Stimulated activated CD4-positive, alpha-beta T cell treated with anti-CD3 and anti-CD28 coated beads, Interleukin-4, amount 100 ng/mL, for 48 hours (primary cell): ENCODE results near the gene GPR183.

Experiments used
- DNase-seq, 2 donors: peaks; one replicate each; pipeline ENCODE4 v3.0.0-alpha.2; 2020; ENCODE audit warnings: low read depth in 2 of 2

GPR183 gene

GRCh38 chr13:99294958-99295357 lies 12.2 kb downstream of the GPR183 start:
- DNase-seq, result no peak

GRCh38 chr13:99294198-99294597 lies 13.0 kb downstream of the GPR183 start:
- no peak for DNase-seq

GRCh38 chr13:99293178-99293577 lies 14.0 kb downstream of the GPR183 start:
- no peak for DNase-seq

- no peak for DNase-seq
Observed at GRCh38 chr13:99290894-99291293, 16.3 kb downstream of the GPR183 start.

GRCh38 chr13:99289674-99290337 lies 17.4 kb downstream of the GPR183 start:
- DNase-seq, result peak in 1 of 2 donors; percentile 44

- no peak for DNase-seq
Observed at GRCh38 chr13:99289271-99289670, 17.9 kb downstream of the GPR183 start.

GRCh38 chr13:99288089-99288488 lies 19.1 kb downstream of the GPR183 start:
- peak in 1 of 2 donors; percentile 62 for DNase-seq

- DNase-seq, result no peak
Observed at GRCh38 chr13:99287551-99287950, 19.6 kb downstream of the GPR183 start.

- no peak for DNase-seq
Observed at GRCh38 chr13:99285432-99286182, 21.6 kb downstream of the GPR183 start.

GRCh38 chr13:99282264-99283231 lies 24.7 kb downstream of the GPR183 start:
- no peak for DNase-seq

- DNase-seq, result no peak
Observed at GRCh38 chr13:99281811-99282263, 25.4 kb downstream of the GPR183 start.

GRCh38 chr13:99280166-99280565 lies 27.0 kb downstream of the GPR183 start:
- no peak for DNase-seq

GRCh38 chr13:99279637-99280036 lies 27.6 kb downstream of the GPR183 start:
- no peak for DNase-seq

GRCh38 chr13:99278843-99279242 lies 28.4 kb downstream of the GPR183 start:
- DNase-seq, result no peak

- no peak for DNase-seq
Observed at GRCh38 chr13:99278200-99278599, 29.0 kb downstream of the GPR183 start.

- DNase-seq, result no peak
Observed at GRCh38 chr13:99277629-99278028, 29.6 kb downstream of the GPR183 start.

- DNase-seq, result no peak
Observed at GRCh38 chr13:99276706-99277105, 30.5 kb downstream of the GPR183 start.

GRCh38 chr13:99275093-99275469 lies 32.1 kb downstream of the GPR183 start:
- DNase-seq, result no peak

- no peak for DNase-seq
Observed at GRCh38 chr13:99273128-99273527, 34.1 kb downstream of the GPR183 start.

- DNase-seq, result no peak
Observed at GRCh38 chr13:99272481-99272880, 34.7 kb downstream of the GPR183 start.

- DNase-seq, result no peak
Observed at GRCh38 chr13:99271249-99271648, 36.0 kb downstream of the GPR183 start.

GRCh38 chr13:99270518-99270917 lies 36.7 kb downstream of the GPR183 start:
- no peak for DNase-seq
